NCI-H82 treated with DMSO at 0.1 percent for 48 hours (cell line): Measurements from ENCODE around the gene PRUNE2.

Experiments used
- DNase-seq: peaks from one replicate; lab custom pipeline; 2025; ENCODE audit not compliant: unreplicated experiment; lab: John Stamatoyannopoulos, UW

The PRUNE2 gene

GRCh38 chr9:76664120-76664519 is 241.8 kb downstream of the PRUNE2 start:
- no peak for DNase-seq

DNA sequence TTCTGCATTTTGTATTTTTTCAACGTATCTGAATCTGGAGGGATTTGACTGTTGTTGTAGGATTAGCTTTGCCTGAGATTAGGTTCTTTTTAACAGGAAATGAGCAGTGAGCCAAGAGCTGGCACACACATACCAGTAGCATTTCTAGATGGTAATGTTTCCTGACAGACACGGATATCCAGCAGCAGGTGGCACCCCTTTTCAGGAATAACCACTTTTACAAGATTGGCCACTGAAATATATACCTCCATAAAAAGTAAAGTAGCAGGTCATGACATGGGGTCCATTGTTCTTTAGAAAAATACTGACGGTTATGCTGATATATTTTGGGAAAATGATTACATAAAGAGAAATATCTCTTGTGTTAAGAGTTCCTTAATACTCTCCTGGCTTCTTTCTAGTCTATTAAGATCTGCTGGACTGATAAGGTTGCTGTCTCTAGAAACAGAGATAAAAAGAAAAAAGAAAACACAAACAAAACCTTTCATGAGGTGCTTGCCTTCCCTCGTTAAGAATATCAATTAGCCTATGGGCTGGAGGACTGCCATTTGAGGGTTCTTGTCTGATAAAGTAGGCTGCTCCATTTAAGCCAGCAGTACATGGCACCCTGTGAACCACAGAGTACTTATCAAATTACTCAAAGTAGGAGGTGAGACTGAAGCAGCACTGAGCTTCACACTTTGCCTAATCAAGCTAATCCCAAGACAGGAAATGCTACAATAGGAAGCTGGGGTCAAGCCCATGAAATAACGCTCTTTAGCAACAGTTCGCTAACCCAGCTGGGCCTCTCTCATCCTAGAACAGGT is 243.2 kb downstream of the PRUNE2 start:
- no peak for DNase-seq

- no peak for DNase-seq
These were observed 247.2 kb downstream of the PRUNE2 start for GRCh38 chr9:76658510-76659231.

GRCh38 chr9:76657265-76657664 is 248.6 kb downstream of the PRUNE2 start:
- peak; percentile 33 for DNase-seq

GRCh38 chr9:76655971-76656370 is 249.9 kb downstream of the PRUNE2 start:
- DNase-seq = no peak

GRCh38 chr9:76655121-76655541 is 250.8 kb downstream of the PRUNE2 start:
- DNase-seq = no peak

GRCh38 chr9:76654575-76654974 is 251.3 kb downstream of the PRUNE2 start:
- DNase-seq = no peak

- DNase-seq = no peak
These were observed 251.9 kb downstream of the PRUNE2 start for GRCh38 chr9:76654051-76654461.

DNA sequence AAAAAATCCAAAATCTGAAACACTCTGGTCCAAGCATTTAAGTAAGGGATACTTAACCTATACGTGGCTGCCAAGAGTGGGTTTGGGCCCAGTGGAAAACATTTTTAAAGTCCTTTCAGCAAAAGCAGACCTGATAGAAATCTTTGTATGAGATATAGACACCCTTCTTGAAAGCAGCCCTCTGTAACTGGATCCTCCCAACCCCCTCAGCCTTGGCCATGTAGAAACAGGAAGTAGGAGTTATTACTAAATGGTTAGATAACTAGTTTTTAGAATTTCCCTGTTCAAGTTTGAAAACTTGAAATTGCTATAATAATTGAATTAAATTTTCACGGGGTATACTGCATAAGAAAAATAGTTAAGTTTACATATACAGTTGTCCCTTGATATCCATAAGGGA is 253.0 kb downstream of the PRUNE2 start:
- no peak for DNase-seq

DNA sequence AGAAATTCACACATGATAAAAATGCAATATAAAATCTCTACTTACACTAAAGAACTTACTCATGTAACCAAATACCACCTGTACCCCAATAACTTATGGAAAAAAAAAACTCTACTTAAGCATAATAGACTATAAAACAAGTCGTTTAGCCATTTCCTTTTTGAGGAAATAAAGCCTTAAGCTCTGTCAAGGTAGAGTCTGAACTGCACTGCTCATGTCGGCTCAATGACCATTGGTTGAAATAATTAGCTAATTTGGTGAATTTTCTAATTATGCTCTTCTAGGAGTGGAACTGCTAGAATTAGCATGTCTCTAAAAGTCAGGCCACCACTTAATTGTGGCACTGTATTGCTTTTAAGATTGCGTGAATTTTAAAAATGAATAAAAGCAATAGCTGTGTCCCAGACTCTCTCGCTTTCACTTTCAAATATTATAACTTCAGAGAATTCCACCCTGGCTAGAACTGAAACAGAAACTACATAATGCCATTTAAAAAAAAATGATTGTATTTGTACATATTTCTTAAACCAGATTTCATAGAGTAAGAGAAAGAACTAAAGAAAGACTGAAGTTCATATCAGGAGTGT is 254.7 kb downstream of the PRUNE2 start:
- no peak for DNase-seq

DNA sequence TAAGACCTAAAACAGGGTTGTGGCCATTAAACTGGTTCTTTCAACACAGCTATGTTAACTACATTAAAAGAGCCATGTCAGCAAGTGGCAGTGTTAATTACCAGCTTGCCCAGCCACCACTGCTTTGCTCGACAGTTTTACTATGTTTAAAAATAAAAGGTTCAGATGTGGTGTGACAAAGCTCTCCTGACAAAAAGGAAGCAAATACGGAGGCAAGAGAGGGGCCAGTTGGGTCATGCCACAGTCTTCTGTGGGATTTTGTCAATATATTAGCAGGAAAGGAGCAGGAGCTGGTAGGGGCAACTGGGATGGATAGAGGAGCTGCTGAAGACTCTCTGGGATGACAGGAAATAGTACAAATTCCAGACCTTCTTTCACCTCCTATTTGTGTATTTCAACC is 255.2 kb downstream of the PRUNE2 start:
- DNase-seq = no peak

DNA sequence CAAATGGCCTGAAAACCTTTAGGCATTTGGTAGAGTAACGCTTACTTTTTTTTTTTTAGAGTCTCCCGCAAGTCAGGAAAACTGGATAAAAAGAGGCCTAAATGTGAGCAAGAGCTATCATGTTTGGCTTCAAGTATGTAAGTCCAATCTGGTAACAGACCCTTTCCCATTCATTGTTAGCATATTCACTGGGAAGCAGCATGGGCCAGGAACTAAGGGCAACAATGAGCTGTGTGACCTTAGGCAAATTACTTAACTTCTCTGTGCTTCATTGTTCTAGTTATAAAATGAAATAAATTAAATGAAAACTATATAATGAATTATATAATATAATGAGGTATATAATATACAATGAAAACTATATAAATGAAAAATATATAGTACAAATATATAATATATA is 256.0 kb downstream of the PRUNE2 start:
- DNase-seq = no peak

DNA sequence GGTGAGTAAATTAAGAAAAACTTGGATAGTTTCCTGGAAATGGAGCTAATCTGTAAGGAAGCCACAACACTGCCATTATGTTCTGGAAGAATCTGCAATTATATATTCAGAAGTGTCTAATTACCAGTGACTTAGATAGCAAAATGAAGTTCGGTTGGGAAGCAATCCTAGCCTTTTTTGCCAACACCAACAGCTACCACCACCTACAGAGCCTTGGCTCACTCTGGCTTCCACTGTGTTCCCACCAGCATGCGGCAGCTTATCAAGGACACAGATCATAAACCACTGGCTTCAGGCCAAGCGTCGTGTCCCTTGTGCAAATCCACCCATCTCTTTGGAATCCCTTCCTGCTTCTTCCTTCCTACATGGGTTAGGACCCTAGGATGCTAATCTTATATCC is 259.7 kb downstream of the PRUNE2 start:
- no peak for DNase-seq

- no peak for DNase-seq
These were observed 261.2 kb downstream of the PRUNE2 start for GRCh38 chr9:76644647-76645250.

GRCh38 chr9:76644171-76644570 is 261.7 kb downstream of the PRUNE2 start:
- DNase-seq = no peak

GRCh38 chr9:76643399-76644117 is 262.4 kb downstream of the PRUNE2 start:
- no peak for DNase-seq

DNA sequence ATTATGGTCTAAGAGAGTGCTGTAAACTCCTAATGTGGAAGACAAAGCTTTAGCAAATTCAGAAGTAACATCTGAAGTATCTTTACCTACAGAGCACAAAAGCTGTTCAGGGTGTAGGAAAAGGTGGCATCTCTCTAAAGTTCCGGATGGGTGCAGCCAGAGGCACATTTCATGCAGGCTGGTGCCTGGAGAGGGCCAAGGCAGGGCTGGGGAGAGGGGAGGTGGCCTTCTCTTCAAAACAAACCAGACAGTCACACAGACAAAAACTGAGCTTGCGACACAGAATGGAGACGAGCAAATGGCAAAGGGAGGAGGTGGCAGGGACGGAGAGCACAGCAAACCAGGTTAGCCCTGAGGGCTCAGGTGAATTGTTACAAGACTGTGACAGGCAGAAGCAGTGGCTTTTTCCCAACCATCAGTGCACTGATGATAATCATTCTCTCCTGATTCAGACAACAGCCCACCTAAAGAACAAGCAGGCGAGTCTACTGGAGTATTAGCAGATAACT is 263.2 kb downstream of the PRUNE2 start:
- no peak for DNase-seq

- no peak for DNase-seq
These were observed 263.8 kb downstream of the PRUNE2 start for GRCh38 chr9:76642074-76642473.

DNA sequence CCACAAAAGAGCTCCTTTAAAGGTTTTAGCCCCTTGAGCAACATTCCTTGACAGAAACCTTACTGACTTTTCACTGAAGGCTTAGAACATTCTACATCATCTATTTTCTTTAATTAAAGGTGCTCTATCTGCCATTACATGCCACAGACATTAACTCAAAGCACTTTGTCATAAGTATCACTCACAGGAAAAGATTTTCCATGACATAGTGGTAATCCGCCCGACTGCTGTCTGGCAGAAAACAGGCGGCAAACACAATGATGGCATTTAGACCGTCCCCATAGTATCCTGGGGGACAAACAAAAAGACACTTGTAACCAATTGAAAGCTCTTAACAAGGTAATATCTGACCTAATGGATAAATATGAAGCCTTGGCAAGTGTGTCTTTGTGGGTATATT is 267.9 kb downstream of the PRUNE2 start:
- DNase-seq = no peak

DNA sequence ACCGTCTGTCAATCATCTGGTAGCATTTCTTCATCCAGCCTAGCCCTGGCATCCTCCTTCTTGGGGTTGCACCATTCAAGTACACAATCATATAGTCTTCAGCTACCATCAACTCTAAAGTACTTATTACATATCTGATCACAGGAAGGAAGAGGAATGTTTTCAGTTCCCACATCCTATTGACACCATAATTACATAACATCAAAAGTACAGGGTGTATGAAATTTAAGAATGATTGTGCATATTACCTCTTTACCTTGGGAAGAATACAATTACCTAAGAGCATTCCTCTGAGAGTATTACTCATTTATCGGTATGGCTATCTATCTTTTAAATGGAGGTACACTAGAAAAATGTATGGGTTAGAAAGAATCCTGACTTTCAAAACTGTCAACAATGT is 268.5 kb downstream of the PRUNE2 start:
- DNase-seq = no peak
